GM19397 (cell line): ENCODE measurements around the gene DTX2.
"Not testable (repeated sequence)": the region's sequence is repeated elsewhere in the genome, so short reads cannot be mapped to it uniquely, and the experiment has no call there.

Source experiments
- ATAC-seq: cut with Tn5 transposase; IDR thresholded peaks from one replicate; pipeline ENCODE4 v1.9.1; 2021; ENCODE audit warnings: mild to moderate bottlenecking, moderate library complexity; ENCODE audit not compliant: unreplicated experiment

Gene DTX2

DNA sequence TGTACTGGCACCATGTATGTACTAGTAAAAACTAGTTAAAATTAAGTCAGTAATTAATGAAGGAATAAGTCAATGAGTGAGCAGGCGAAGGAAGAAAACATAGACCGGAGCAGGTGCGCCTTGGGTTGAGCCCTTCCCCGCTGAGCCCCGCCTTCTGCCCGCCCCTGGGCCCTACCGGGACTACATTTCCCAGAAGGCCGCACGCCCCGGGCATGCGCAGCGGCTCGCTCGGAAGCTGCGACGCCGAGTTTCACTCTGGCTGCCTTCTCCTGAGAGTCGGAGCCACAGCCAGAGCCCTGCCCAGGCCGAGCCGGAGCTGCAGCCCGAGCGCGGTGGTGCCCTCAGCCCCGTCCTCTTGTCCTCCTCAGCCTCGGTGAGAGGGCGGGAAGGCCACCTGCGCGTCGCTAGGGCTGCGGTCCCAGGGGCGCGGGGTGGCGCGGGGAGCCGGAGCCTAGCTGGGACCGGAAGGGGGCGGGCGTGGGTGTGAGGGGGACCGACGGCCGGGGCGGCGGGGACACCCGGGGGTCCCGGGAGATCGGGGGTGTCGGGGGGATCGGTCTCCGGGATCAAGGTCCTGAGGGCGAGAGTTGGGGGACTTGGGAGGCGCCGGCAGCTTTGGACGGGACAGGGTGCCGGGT is at the start of gene DTX2:
Gene DTX2, plus strand, starts transcription at position 246 of the 638 bp plus-strand sequence. CDS start 18,801 bp downstream, outside the sequence.
- ATAC-seq = peak; percentile 98

DNA sequence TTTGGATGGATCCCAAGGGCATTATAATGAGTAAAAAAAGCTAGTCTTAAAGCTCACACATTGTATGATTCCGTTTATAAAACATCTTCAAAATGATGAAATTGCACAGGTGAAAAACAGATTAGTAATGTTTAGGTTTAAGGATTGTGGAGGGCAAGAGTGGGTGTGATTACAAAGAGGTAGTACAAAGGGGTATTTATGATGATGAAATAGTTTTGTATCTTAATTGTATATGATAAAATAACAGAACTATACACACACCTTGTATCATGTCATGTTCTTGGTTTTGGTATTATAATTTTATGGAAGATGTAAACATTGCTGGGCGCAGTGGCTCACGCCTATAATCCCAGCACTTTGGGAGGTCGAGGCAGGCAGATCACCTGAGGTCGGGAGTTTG is 49.3 kb upstream of the DTX2 start:
- no peak for ATAC-seq

DNA sequence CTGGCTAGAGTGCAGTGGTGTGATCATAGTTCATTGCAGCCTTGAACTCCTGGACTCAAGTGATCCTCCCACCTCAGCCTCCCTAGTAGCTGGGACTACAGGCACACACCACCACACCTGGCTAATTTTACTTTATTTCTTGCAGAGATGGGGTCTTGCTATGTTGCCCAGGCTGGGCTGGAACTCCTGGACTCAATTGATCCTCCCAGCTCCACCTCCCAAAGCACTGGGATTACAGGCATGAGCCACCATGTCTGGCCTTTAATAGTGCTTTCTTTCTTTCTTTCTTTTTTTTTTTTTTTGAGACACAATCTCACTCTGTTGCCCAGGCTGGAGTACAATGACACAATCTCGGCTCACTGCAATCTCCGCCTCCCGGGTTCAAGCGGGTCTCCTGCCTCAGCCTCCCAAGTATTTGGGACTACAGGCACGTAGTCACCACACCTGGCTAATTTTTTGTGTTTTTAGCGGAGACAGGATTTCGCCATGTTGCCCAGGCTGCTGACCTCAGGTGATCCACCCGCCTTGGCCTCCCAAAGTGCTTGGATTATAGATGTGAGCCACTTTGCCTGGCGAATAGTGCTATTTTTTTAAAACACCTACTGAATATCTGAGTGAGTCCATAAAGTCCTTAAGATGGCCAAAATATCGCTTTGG is 43.7 kb upstream of the DTX2 start:
- not testable (repeated sequence) for ATAC-seq

DNA sequence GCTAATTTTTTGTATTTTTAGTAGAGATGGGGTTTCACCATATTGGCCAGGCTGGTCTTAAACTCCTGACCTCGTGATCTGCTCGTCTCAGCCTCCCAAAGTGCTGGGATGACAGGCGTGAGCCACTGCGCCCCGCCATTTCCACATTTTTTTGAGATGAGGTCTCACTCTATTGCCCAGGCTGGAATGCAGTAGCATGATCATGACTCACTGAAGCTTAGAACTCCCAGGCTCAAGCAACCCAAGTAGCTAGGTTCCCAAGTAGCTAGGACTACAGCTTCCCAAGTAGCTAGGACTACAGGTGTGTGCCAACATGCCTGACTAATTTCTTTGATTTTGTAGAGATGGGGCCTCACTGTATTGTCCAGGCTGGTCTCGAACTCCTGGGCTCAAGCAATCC is 40.4 kb upstream of the DTX2 start:
- ATAC-seq = not testable (repeated sequence)

DNA sequence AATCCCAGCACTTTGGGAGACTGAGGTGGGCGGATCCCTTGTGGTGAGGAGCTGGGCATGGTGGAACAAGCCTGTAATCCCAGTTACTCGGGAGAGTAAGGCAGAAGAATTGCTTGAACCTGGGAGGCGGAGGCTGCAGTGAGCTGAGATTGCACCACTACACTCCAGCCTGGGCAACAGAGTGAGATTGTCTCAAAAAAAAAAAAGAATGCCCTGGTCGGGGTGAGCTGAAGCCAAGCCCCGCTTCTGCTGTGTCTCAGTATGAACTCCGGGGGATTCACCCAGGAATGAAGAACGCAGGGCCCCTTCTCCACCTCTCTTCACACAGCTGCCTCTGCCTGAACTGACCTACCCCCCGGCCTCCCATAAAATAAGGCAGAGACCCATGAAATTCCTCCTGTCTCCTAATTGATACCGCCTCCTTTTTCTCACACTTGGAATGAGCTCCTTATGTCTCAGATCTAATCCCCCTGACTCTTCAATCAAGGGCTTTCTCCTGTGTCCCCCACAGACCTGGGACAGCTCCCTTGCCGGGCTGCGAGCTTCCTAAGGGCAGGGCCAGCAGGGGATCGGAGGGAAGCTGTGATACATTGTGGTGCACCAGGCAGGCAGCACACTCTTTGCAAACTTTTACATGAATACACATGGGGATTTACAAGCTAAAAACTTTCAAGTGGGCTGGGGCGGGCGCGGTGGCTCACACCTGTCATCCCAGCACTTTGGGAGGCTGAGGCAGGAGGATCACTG is 37.7 kb upstream of the DTX2 start:
- ATAC-seq = no peak

DNA sequence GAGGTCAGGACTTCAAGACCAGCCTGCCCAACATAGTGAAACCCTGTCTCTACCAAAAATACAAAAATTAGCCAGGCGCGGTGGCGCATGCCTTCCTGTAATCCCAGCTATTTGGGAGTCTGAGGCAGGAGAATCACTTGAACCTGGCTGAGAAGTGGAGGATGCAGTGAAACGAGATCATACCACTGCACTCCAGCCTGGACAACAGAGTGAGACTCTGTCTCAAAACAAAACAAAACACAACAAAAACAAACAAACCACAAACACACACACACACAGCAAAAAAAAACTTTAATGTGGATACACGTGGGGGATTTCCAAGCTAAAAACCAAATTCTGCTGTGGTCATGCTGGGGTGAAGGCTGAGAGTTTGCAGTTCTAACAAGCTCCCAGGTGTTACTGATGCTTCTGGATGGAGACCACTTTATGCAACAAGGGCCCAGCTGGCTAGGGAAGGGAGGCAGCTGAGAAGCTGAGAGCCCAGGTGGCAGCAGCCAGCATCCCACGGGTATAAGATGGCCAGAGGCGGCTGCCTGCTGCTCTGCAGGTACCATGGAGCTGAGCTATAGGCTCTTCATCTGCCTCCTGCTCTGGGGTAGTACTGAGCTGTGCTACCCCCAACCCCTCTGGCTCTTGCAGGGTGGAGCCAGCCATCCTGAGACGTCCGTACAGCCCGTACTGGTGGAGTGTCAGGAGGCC is 36.9 kb upstream of the DTX2 start, which contains the start of gene ZP3:
Gene ZP3, plus strand, starts transcription at position 538 of the 699 bp plus-strand sequence. Its CDS starts 15 bp downstream, at position 553.
- peak; percentile 73 for ATAC-seq

DNA sequence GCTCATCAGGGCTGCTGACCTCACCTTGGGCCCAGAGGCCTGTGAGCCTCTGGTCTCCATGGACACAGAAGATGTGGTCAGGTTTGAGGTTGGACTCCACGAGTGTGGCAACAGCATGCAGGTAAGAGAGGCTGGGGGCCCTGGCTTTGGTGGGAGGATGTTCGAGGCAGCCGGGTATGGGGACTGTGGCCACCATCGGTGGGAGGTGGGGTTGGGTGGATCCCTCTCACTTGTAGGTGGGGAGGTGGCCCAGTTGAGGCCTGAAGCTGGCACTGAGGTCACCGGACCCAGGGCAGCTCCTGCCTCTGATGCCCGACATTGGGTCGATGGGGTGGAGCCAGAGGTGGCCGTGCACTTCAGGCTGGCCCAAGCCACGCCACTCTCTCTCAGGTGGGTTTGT is 36.4 kb upstream of the DTX2 start:
- no peak for ATAC-seq

DNA sequence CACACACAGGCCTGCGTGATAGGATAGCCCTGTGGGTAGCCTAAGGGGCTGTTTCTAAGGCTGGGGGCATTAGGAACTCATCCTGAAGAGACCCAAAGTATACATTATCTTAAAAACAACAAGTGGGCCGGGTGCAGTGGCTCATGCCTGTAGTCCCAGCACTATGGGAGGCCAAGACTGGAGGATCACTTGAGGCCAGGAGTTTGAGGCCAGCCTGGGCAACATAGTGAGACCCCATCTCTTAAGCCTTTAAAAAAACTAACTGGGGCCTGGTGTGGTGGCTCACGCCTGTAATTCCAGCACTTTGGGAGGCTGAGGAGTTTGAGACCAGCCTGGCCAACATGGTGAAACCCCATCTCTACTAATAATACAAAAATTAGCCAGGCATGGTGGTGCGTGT is 36.0 kb upstream of the DTX2 start:
- ATAC-seq = not testable (repeated sequence)

DNA sequence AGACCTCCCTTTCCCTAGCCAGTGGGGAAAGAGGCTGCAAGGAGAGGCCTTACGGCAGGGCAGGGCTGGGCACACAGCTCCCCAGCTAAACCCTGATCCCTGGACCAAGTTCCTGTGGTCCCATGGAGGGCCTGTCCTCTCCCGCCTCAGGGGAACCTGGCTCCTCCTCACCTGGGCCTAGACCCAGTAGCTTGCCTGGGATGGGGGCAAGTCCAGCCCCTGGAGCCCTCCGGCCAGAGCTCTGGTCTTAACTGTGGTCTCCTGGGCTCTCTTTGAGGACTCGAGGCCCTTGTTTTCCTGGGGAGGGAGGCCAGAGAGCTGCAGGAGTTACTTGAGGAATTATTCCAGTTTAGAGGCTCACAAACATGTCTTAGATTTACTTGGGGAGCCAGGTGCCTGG is 35.3 kb upstream of the DTX2 start:
- ATAC-seq = no peak

DNA sequence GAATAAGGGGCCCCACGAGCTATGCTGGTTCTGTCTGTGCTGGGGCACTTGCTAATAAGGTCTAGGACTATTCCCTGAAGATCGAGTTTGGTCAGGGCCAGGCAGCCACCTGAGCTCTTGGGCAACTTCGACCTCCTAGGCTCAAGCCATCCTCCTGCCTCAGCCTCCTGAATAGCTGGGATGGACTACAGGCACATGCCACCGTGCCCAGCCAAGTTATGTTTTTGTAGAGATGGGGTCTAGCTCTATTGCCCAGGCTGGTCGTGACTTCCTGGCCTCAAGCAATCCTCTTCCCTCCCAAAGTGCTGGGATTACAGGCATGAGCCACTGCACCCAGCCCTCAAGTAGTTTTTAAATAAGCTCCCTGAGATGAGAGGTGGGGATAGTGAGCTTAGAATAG is 33.9 kb upstream of the DTX2 start:
- ATAC-seq = no peak

DNA sequence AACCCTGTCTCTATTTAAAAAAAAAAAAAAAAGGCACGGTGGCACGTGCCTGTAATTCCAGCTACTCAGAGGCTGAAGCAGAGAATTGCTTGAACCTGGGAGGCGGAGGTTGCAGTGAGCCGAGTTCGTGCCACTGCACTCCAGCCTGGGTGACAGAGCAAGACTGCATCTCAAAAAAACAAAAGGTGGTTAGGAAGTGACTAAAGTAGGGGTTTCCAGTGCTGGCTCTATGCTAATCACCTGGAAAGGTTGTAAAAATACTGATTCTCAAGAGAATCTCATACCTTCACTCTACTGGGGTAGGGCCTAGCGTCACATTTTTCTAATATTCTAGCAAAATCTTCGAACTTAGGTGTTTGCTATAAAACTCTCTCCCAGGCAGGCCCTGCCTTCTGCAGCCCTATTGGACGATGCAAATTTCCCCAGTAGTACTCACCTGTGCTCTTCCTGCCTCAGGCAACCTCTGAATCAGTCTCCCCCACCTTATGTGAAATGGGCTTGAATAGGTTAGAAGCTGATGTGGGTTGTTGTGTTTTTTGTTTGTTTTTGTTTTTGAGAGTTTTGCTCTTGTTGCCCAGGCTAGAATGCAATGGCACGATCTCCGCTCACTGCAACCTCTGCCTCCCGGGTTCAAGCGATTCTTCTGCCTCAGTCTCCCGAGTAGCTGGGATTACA is 33.2 kb upstream of the DTX2 start:
- ATAC-seq = no peak

DNA sequence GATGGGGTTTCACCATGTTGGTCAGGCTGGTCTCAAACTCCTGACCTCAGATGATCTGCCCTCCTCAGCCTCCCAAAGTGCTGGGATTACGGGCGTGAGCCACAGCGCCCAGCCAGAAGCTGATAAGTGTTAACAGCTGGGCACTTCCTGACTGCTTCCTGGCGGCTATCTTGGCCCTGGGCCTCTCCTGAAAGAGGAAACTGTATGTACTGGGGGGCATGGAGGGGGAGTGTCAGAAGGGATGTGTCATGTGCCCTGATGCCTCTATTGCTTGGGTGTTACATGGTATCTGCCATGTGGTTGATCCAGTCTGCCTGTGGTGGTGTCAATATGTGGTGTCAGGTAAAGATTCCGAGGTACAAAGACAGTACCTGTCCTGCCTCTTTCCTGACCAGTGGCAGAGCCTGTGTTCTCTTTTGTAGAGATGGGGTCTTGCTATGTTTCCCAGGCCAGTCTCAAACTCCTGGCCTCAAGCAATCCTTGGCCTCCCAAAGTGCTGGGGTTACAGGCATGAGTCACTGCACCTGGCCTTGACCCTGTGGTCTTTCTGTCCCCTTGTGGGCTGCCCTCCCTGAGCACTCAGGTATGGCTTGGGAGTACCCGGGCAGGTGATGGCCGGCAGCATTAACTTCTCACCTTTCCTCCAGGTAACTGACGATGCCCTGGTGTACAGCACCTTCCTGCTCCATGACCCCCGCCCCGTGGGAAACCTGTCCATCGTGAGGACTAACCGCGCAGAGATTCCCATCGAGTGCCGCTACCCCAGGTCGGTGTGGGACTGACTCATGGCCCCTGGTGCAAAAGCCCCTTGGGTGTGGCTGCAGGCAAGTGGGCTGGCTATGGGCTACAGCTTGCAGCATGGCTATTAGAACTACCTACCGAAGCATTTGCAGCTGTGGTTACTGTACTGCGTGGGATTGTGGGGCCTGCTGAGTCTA is 32.4 kb upstream of the DTX2 start:
- ATAC-seq = no peak

DNA sequence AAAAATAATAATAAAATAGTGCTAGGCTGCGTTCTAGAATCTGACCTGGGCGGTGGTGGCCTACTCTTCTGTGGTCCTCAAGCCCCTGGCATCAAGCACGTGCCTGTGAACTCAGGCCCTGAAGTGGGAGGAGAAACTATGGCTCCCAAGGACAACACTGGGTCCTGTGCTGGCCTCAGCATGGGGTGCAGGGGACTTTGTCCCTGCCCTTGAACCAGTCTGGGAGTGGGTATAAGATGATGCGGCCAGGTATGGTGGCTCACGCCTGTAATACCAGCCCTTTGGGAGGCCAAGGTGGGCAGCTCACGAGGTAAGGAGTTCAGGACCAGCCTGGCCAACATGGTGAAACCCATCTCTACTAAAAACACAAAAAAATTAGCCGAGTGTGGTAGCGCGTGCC is 31.3 kb upstream of the DTX2 start:
- ATAC-seq = no peak

DNA sequence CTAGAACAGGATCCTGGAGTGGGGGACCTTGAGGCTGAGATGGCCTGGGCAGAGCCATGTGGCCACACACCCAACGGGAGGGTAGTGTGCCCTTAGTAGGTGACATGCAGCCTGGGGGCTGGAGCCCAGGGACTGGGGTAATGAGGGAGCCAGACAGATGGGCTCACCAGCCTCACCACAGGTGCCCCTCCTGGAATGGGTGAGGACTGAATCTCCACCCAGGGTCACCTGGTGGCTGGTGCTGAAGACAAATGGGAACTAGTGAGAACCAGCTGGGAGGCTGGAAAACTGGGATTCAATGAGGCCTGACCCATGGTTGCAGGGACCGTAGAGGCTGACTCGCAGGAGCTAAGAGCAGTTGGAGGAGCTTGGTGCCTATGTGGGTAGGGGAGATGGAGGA is 30.7 kb upstream of the DTX2 start:
- ATAC-seq = no peak

DNA sequence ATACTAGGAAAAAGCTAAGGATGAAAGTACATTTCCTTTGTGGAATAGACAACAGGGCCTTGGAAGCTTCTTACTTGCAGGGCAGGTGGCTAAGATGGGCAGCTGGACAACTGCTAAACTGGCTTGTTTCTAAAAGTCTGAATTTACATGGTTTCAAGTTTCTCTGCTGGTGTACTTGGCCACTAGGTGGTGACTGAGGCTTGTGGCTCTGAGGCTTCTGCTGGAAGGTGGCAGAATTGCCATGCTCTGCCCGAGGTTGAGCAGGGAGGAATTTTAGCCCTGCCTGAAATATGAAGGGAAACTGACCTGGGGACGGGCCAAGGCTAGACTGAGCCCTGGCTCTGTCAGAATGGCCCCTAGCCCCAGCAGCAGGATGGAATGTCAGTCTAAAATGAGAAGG is 23.6 kb upstream of the DTX2 start:
- peak; percentile 56 for ATAC-seq

DNA sequence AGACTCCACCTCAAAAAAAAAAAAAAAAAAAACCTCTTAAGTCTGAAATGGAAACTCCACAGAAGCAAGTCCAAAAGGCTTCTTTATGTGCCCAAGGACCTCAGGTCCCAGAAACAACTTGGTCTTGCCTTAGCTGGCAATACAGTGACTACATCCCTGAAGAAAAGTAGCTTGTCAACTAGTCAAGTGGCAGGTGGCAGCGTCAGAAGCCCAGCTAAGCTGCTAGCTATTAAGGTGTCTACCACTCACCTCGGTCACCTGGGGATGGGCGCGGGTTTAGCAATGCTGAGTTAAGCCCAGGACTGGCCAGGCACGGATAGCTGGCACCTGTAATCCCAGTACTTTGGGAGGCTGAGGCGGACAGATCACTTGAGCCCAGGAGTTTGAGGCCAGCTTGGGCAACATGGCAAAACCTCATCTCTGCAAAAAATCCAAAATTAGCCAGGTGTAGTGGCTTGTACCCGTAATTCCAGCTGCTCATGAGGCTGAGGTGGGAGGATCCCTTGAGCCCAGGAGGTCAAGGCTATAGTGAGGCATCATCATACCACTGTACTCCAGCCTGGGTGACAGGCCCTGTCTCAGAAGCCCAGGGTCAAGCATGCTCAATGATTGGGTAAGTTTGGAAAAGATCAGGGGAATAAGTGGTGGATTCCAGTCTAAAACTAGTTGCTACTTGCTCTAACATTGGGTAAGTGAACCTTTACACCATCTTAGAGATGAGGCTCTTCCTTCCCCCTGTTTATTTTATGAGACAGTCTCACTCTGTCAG is 22.2 kb upstream of the DTX2 start:
- not testable (repeated sequence) for ATAC-seq

DNA sequence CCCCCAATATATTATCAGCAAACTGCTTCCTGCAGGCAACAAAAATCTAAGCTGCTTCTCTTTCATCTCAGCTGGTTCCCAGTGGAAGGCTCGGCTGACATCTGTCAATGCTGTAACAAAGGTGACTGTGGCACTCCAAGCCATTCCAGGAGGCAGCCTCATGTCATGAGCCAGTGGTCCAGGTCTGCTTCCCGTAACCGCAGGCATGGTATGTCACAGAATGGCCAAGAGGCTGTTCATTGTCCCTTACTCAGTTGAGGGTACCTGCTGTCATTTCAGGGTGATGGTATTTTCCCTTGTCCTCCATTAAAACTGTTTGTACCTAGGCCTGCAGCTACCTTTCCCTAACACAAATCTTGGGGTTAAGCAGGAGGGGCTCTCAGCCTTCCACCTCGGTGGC is 21.1 kb upstream of the DTX2 start:
- ATAC-seq = not testable (repeated sequence)

DNA sequence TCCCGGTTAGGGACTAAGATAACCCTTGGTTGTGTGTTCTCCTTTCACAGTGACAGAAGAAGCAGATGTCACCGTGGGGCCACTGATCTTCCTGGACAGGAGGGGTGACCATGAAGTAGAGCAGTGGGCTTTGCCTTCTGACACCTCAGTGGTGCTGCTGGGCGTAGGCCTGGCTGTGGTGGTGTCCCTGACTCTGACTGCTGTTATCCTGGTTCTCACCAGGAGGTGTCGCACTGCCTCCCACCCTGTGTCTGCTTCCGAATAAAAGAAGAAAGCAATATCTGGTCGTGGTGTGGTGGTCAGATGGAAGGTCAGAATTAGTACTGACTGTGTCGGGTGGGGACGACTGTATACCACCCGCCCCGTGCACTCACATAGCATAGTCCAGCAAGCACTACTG is 19.7 kb upstream of the DTX2 start:
- not testable (repeated sequence) for ATAC-seq
